Measurements from ENCODE around the gene PEX19.
A peak's percentile ranks its signal among the peaks of the same experiment; 100 is the strongest.
"Not testable (repeated sequence)": the region's sequence is repeated elsewhere in the genome, so short reads cannot be mapped to it uniquely, and the experiment has no call there.

PEX19 gene

GRCh38 chr1:160284782-160285344 is at the start of gene PEX19:
TSS of gene PEX19 (minus strand) at chr1:160285133. CDS start at chr1:160285124, 9 bp downstream.
- peak; percentile 60 for DNase-seq

GRCh38 chr1:160332516-160332915 is 47.6 kb upstream of the PEX19 start:
- no peak for DNase-seq

- no peak for DNase-seq
Measured at GRCh38 chr1:160330119-160330518, 45.2 kb upstream of the PEX19 start.

- DNase-seq, result no peak
Measured at GRCh38 chr1:160328184-160328583, 43.3 kb upstream of the PEX19 start.

GRCh38 chr1:160326418-160326817 is 41.5 kb upstream of the PEX19 start:
- no peak for DNase-seq

- DNase-seq, result peak; percentile 94
Measured at GRCh38 chr1:160325252-160325651, 40.3 kb upstream of the PEX19 start.

GRCh38 chr1:160322831-160323230 is 37.9 kb upstream of the PEX19 start:
- DNase-seq, result no peak

- DNase-seq, result no peak
Measured at GRCh38 chr1:160315359-160315758, 30.4 kb upstream of the PEX19 start.

- no peak for DNase-seq
Measured at GRCh38 chr1:160309571-160309970, 24.6 kb upstream of the PEX19 start.

- DNase-seq, result no peak
Measured at GRCh38 chr1:160309185-160309557, 24.2 kb upstream of the PEX19 start.

GRCh38 chr1:160308451-160309184 is 23.7 kb upstream of the PEX19 start:
- DNase-seq, result no peak

- no peak for DNase-seq
Measured at GRCh38 chr1:160307118-160307791, 22.3 kb upstream of the PEX19 start.

- DNase-seq, result no peak
Measured at GRCh38 chr1:160300173-160300572, 15.2 kb upstream of the PEX19 start.

- DNase-seq, result no peak
Measured at GRCh38 chr1:160296036-160296435, 11.1 kb upstream of the PEX19 start.

- no peak for DNase-seq
Measured at GRCh38 chr1:160293020-160293968, 8.4 kb upstream of the PEX19 start.

GRCh38 chr1:160291248-160292220 is 6.6 kb upstream of the PEX19 start:
- no peak for DNase-seq

- DNase-seq, result not testable (repeated sequence)
Measured at GRCh38 chr1:160287769-160288168, 2.8 kb upstream of the PEX19 start.

GRCh38 chr1:160285506-160285905 is 573 bp upstream of the PEX19 start:
- no peak for DNase-seq

- no peak for DNase-seq
Measured at GRCh38 chr1:160284220-160284781, 632 bp downstream of the PEX19 start.

- no peak for DNase-seq
Measured at GRCh38 chr1:160282807-160283206, 2.1 kb downstream of the PEX19 start.

GRCh38 chr1:160277987-160278386 is 6.9 kb downstream of the PEX19 start:
- no peak for DNase-seq

Data from NCI-H2081 treated with DMSO at 0.1 percent for 48 hours (cell line).